ENCODE results near the gene ITGB2.

ITGB2 gene

DNA sequence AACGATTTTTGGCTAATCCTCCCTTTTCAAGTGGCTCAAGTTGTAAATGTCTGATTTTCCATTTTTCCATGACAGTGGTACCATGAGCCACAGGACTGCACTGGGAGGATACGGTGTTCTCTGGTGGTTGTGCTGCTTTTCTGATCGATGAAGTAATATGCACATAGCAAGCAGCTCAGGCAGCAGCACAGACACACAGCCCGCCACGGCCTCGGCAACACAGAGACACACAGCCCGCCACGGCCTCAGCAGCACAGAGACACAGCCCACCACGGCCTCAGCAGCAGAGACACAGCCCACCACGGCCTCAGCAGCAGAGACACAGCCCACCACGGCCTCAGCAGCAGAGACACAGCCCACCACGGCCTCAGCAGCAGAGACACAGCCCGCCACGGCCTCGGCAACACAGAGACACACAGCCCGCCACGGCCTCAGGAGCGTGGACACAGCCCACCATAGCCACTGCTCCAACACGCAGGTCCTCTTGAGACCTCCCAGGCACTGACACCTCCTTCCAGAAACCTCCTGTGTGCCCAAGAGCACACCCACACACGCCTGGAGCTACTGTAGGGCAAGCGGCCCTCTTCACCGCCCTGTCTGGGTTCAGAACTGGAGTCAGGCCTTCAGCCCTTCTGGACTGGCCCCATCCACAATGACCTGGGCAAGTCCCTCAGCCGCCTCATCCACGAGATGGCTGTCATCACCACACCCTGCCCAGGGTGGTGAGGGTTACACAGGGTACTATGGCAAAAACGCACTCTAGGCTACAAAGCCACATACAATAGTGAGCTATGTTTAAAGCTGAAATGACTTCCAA lies 57.6 kb downstream of the ITGB2 start:
- DNase-seq = no peak

DNA sequence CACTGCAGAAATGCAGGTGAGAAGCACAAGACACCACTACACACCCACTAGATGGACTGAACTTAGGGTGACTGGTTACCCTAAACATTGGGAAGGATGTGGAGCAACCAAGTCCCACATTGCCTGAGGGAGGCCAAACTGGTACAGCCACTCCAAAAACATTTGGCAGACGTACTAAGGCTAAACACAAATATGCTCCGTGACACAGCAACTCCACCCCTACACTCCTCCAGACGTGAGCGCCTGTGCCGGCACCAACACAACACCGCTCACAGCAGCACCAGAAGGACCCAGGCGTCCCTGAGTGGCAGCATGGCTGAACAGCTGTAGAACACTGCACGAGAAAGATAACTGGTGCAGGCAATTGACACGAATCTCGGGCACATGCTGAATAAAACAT lies 61.9 kb downstream of the ITGB2 start:
- DNase-seq = no peak

DNA sequence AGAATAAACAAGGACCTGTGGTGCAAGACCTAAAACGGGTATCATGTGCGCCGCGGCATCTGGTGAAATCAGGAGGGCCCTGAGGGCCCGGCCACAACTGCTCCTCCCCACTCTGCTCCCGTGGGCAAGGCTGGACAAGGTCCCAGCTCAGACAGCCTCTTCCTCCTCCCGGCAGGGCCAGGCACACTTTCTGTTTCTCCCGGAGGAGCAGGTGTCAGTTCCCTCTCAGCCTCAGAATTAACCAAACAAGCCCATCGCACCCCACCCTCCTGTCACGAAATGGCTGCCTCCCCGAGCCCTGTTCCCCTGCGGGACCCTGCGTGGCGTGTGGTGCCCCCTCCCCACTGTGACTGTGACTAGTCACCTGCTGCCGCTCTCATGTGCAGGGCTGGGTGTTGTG lies 62.4 kb downstream of the ITGB2 start:
- DNase-seq = no peak

DNA sequence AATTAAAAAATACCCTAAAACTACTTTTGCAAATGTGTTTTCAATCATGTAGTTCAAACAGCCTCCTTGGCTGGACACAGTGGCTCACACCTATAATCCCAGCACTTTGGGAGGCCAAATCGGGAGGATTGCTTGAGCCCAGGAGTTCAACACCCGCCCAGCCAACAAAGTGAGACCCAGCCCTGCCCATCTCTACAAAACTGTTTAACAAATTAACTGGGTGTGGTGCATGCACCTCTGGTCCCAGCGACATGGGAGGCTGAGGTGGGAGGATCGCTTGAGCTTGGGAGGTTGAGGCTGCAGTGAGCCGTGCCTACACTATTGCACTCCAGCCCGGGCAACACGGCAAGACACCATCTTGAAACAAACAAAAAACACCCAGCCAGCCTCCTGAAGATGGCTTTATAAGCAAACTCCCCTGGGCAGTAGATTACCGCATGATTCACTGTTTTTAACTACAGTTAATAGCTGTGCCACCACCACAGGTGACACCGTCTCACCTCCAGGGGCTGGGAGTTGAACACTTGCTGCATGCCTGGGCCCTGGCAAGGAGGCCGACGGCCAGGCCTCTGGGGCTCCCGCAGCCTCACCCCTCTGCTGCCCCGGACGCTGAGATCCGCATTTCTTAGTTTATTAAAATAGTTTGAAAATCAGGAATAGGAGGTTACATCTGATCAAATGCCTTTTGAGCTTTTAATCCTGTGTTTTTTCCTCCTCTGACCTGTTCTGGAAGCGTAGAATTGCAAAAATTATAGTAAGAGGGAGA lies 63.4 kb downstream of the ITGB2 start:
- DNase-seq = no peak

DNA sequence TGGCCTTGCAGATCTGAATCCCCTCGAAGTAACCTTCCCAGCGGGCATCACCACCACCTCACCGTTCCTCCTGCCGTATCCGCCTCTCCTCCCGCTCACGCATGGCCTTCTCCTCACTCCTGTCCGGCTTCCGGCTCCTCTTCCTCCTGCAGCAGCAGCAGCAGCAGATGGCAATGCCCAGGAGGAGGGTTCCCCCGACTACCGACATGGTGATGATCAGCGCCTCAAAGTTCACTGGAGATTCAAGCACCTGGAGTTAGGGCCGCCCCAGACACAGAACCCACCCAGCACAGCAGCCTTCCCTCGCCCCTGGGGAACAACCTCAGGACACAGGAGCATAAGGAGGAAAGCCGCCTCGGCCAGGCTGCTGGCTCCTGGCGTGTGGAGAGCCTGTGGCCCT lies 64.6 kb downstream of the ITGB2 start:
- DNase-seq = no peak

DNA sequence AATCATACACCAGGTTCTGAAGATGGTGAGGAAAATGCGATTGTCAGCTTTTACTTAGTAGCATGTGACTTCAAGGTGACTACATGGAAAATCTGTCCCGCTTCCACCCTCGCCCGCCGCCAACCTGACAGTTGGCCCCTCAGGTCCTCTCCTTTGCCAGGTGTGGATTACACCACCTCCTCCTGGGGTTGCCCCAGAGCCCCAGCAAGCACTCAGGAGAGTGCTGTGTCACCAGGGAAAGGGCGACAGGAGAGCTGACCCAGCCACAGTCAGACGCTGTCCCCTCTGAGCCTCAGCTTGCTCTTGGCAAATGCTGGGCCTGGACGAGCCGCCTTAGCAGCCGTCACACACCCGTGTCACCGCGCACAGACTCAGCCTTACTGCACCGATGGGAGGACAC lies 65.1 kb downstream of the ITGB2 start:
- DNase-seq = no peak

DNA sequence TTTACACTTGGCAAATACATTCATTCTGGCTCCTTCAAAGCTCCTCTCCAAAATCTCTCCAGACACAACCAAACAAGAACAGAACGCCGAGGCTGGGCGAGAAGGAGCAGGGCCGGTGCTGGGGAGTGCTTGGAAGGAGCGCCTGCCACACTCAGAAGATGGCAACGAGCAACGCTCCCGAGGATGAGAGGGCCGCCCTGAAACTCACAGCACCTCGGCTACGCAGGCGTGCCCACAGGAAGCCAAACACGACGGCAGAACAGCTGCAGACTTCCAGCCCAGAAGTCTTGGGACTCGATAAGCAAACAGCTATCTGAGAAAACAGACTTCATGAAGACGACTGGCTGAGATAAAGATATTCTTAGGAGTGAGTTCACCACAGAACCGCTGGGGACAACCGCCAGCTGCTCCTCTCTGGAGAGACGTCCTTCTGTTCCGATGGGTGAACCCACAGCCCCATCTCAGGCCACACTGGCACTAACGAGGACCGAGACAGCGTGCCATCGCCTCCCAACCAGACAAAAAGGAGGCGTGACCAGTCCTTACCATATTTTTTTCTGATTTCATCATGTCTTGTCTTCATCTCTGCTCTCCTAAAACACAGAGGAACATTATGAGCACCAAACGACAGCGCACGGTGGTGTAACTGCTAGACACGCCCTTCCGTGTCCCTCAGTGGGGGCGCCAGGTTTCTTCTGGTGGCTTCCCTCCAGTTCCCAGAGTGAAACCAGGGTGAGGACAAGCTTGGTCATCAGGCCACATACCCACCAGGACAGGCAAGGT lies 65.8 kb downstream of the ITGB2 start:
- DNase-seq = no peak

DNA sequence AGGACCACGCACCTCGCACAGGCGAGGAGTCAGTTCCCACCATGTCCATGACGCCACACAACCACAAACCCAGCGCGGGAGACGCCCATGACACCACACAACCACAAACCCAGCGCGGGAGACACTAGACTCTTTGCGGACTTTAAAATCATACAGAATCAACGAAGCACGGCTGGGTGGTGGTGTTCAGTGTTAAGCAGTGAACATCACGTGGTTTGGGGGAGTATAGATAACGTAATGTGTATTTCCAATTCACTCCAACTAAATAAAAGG lies 66.4 kb downstream of the ITGB2 start:
- DNase-seq = no peak

DNA sequence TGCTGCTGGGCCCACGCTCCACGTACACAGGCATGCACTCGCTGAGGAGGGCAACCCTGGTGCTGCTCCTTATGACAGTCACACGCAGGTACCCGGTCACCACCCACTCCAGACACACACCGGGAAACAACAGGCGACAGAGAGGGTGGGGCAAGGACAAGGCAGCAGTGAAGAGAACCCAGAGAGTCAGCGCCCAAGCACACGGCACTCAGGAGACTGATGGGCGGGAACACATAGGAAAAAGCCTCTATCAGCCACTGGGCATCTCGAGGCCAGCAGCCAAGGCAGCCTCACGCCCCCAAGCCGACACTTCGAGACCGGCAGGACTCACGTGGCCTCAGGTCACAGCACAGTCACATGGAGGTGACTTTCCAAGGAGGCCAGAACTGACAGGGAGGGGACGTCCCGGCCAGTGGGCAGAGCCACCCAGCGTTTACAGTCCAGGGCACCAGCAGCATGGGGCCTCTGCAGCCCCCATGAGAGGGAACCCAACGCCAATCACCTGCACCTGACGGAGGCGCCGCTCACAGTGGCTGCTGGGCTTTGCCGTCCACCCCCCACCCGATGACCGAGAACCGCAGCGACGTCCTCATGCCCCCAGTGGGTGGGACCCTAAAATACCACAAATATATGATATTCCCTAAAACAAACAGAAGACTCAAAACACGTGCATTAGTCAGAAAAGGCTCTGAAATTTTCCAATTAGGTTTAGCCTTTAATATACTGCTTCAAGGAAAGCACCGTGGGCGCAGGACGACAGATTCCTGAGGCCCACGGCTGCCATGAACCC lies 66.9 kb downstream of the ITGB2 start:
- no peak for DNase-seq

DNA sequence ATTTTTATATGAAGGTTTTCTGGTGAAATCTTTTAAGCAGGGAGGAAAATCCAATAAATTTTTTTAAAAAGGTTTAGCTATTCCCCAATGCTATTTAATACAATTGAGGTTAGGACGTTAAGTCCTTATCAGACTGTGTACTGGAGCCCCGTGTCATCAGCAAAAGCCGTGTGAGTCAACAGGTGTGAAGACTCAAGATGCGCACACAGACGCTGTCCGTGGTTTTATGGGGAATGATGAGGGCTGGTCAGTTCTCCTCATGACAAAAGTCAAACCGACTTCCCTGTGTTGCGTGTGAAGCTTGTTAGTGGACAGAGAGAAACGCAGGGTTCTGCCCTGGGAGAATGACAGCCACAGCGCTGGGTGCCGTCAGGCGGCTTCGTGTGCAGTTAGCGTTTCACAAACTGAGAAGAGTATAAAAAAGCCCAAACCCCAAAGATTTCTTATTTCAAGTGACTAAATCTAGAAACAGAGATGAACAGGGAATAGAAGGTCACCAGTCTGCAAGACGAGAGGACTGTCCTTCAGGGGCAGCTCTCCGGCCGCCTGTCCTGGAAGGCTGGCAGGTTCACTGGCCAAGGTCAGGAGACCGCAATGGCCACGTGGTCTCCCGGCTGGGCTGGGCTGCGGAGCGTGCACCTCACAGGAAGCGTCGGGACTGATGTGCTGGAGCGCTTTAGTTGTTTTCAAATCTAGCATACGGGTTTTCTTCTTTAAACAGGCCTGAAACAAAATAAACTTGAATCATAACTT lies 69.6 kb downstream of the ITGB2 start:
- DNase-seq = no peak

DNA sequence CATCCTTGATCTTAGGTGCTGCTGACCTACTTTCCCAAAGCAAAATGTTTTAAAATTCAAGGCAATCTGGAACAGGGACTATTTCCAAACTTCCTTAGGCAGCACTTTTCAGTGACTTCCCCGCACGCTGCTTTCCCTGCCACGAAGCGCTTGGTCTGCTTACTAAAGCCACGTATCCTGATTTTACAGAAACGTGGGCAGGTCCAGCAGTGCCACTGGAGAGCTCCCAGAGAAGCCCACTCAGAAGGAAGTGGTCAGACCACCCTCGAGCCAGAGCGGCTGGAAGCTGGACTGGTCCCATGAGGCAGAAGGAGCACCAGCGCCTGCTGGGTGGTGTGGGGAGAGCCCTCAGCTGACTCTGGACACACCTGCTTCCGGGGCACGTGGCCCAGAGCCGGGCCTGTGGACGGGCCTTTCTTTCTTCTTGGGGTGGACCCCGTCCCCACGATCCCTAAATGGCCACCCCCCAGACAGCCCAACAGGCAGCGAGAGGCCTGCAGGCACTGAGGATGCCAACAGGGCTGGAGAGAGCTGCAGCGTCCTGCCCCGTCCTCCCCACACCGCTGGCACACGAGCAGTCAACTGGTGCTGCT lies 70.4 kb downstream of the ITGB2 start:
- no peak for DNase-seq

DNA sequence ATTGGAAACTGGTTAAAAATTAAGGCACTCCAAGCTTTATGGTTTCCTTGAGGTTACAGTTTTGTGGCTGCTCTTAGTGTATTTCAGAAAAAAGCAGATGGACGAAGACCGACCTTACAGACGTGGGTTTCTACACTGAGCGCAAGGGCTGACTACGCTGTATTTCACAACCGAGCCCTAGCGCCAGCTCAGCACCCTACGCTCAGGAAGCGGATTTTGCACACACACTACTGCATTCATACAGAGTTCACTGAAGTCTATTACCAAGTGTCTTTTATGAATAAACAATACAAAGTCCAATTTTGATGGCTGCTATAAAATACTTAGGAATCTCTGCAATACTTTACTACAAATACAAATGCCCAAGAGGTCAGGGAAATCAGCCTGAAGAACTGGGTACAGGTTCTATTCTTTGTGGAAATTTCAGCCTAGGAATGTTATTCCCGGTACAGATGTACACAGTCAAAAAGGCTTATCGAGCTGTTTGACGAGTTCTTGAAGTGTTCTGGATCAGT lies 71.0 kb downstream of the ITGB2 start:
- DNase-seq = no peak

DNA sequence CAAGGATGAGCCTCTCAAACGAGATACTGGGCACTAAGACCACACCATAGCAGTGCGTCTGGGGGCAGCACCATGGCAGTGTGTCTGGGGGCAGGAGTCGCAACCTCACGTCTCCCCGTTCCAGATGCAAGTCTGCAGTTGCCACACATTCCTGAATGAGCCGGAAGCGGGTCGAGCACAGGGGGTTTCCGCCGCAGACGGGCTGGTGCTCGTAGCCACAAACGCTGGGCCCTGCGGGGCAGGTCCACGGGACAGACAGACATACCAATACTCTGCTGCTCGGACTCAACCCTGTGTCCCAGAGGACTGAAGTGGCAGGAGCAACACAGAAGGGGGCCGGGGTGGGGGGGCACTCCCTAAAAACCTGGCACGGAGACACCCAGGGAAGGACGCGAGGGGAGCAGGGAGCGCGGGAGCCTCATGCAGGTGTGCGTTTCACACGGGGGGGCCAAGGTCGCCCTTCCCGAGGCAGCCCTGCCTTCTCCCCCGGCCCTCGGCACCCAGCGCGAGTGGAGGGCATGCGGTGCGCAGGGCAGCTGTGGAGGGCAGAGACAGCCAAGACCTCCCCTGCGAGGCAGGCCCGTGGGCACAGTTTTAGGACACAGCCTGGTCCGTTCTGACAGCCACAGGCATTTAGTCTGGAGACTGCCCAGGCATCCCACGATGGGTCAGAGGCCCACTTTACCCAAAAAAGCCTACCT lies 71.7 kb downstream of the ITGB2 start:
- no peak for DNase-seq

DNA sequence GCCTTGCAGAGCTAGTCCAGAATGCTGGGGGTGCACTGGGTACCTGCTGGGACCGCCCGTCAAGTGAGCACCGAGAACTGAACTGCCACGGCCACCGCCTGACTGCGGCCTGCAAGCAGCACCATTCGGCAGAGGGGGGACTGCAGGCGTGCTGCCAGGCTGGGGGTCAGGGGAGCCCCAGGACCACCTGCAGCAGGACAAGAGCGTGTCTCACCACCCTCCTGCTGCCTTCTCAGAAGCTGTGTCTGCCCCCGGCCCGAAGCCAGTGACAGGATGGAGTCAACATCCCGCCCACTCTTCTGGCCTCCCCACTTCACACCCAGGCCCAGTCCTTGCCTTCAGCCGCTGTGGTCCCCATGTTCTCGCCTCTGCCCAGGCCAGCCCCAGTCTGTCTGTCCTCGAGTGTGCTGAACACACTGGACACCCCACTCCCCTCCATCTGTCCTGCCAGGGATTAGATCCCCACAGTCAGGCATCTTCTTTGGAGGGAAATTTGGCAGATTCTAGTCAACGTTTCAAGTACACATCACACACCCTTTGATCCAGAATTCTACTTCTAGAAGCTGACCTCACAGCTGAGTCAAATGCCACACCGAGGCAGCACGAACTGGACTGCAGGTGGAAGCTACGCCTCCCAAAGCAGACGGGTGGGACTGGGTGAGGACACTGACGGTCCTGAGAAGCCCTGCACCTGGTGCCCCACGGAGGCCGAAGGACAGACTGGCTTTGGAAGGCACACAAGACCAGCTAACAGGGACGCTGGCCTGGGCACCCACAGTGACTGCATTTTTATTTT lies 73.2 kb downstream of the ITGB2 start:
- DNase-seq = no peak

DNA sequence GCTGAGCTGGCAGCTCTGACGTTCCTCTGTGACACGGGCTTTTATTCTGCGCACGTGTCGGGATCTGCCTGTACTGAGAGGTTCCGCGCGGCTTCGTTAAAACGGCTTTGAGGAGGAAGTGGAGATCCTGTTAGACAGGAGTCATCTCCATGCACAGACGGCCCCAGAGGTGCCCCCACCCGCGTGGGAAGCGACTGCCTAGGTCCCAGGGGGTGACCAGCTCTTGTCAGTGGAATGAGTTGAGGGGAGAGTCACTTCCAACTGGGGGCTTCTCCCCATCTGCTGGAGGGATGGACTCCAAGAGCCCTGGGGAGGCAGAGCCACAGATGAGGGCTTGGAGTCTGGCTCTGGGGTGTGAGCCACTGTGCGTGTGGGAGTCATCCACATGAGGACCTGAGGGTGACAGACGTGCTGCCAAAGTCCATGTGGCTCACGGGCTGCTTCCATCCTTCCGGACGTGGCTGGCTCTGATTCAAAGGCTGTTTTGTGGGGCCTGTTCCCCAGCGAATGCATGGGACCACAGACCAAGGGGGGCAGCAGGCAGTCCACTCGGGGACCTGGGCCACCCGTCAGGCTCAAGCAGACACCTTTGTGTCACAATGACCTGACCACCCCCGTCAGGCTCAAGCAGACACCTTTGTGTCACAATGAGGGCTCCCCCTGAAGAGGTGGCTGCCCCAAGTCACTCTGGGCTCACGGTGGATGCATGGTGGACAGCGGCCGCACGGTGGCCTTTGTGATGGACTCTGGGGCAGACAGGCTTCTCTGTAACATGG lies 74.0 kb downstream of the ITGB2 start:
- DNase-seq = no peak

DNA sequence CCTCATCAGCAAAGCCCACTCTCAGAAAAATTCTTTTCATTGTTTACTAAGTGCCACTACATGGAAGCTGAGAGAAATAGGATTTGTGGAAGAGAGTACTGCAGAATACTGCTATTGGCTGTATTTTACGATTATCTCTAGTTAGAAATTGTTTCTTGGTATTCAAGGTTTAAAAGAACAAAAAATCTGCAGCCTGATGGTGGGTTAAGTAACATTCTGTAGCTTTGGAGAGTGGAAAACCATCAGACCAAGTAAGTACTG lies 74.5 kb downstream of the ITGB2 start:
- peak; percentile 71 for DNase-seq

DNA sequence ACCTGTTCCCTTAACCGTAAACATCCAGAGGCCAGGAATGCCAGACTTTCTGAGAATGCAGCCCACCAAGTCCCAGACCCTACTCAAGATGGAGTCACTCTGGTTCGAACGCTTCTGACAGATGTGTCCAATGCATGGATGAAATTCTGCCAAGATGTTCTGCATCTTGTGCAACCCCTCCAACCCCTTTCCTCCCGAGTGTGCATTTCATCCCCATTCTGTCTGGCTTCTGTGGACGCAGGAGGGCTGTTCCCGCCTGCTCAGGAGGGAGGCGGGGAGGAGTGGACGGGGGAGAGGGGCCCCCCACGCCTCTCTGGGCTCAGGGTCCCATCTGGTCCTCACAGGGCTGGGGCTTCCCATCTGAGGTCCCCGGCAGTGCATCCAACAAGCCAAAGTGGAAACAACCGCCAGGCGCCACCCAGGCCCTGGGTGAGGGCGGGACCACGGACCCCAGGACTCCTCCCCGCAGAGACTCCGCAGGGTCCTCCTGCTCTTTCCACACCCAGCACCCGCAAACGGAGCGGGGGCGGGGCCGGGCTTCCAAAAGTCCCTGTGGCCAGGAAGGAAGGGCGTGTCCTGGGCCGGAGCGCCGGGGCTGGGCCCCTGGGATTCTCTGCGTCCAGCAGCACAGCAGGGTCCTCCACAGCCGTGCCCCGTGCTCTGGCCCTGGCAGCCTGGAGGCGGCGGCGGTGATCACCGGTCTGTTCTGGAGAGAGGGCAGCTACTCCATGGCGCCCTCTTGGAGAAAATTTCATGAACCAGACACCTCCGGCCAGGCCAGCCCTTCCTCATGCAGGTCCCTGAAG lies 75.1 kb downstream of the ITGB2 start:
- peak; percentile 63 for DNase-seq

DNA sequence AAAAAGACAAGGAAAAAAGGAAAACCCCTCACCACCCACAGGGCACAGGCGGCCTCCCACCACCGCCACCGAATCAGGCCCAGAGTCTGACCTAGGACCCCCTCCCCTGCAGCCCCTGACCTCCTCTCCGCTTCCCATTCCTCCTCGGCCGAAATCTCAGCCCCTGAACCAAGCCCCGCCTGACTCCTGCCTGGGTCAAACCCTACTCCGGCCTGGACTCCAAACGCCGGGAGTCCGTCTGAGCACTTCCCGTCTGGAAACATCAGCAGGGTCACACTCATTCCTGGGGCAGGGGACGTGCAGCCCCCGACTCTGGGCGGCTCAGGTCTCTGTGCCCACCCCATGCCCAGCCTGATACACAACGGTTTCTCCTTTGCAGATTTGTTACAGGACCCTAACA lies 76.4 kb downstream of the ITGB2 start:
- no peak for DNase-seq

Data from eye (tissue), 1 donor.